OCI-LY7 (cell line): ENCODE measurements around the gene B3GALNT2. TPM values are rescaled to one million over a fixed set of nuclear protein-coding genes. Genes with fewer than 3 reads are reported as not detected.

Experiments used
- BruUV-seq: library from RNA; stranded (reverse); fragments of 400-500 nt; replicated peaks from 2 replicates; lab custom pipeline; 2021; lab: Mats Ljungman, UMichigan
- CTCF ChIA-PET: fragments of 300-600 bp; sonication (Branson Sonifier 250); formaldehyde crosslinking; loops from one replicate; lab custom pipeline; 2022; ENCODE audit warnings: antibody characterized with exemption; ENCODE audit not compliant: unreplicated experiment; lab: Charles Lee
- POLR2A ChIA-PET: fragments of 300-600 bp; sonication (Branson Sonifier 250); formaldehyde crosslinking; loops from one replicate; lab custom pipeline; 2022; ENCODE audit warnings: antibody characterized with exemption; lab: Charles Lee
- DNase-seq: peaks from one replicate; pipeline ENCODE4 v3.0.0-alpha.2; 2015; ENCODE audit warnings: low spot score
- H2AFZ ChIP-seq: fragments of 200-600 bp; sonication (generic), shearing (Covaris generic); 2 replicates; pipeline ENCODE4 v1.6.1; 2014; ENCODE audit warnings: mild to moderate bottlenecking, antibody characterized with exemption, low read length, moderate library complexity
- H3K27ac ChIP-seq: fragments of 200-600 bp; sonication (generic); 2 replicates; pipeline ENCODE4 v1.5.1; 2014; ENCODE audit warnings: mixed run types, low read depth, mild to moderate bottlenecking, moderate library complexity, low read length, inconsistent platforms; ENCODE audit not compliant: poor library complexity, severe bottlenecking
- H3K36me3 ChIP-seq: fragments of 200-600 bp; sonication (generic); 2 replicates; pipeline ENCODE4 v1.6.1; 2014; ENCODE audit warnings: mild to moderate bottlenecking, antibody characterized with exemption, low read length, moderate library complexity, mixed read lengths; ENCODE audit not compliant: insufficient read depth
- H3K4me1 ChIP-seq: fragments of 200-600 bp; sonication (generic); 2 replicates; pipeline ENCODE4 v1.5.1; 2014; ENCODE audit warnings: mild to moderate bottlenecking, low read length; ENCODE audit not compliant: insufficient read depth, poor library complexity, severe bottlenecking
- H3K4me2 ChIP-seq: fragments of 200-600 bp; sonication (generic); 2 replicates; pipeline ENCODE4 v1.6.1; 2014; ENCODE audit warnings: mild to moderate bottlenecking, low read length
- H3K4me3 ChIP-seq: fragments of 200-600 bp; sonication (generic); 2 replicates; pipeline ENCODE4 v1.5.1; 2014; ENCODE audit warnings: mild to moderate bottlenecking, low read depth, low read length; ENCODE audit not compliant: poor library complexity, severe bottlenecking
- H3K79me2 ChIP-seq: fragments of 200-600 bp; sonication (generic); 2 replicates; pipeline ENCODE4 v1.6.1; 2016; ENCODE audit warnings: low read depth, mild to moderate bottlenecking, low read length, moderate library complexity, mixed read lengths; ENCODE audit not compliant: insufficient read depth
- H3K9me2 ChIP-seq: fragments of 200-600 bp; sonication (generic); 2 replicates; pipeline ENCODE4 v1.6.1; 2016; ENCODE audit warnings: mild to moderate bottlenecking, low read length, mixed read lengths; ENCODE audit not compliant: insufficient read depth
- H3K9me3 ChIP-seq: fragments of 200-600 bp; sonication (generic); 2 replicates; pipeline ENCODE4 v1.6.1; 2014; ENCODE audit warnings: mild to moderate bottlenecking, mixed run types, low read length, mixed read lengths
- H4K20me1 ChIP-seq: fragments of 200-600 bp; sonication (generic); 2 replicates; pipeline ENCODE4 v1.6.1; 2014; ENCODE audit warnings: mild to moderate bottlenecking, antibody characterized with exemption, low read length, moderate library complexity, mixed read lengths; ENCODE audit not compliant: insufficient read depth
- CTCF ChIP-seq: fragments of 200-600 bp; sonication (generic); conservative IDR thresholded peaks from 2 replicates; pipeline ENCODE4 v1.5.1; 2014; ENCODE audit warnings: mild to moderate bottlenecking, antibody characterized with exemption, low read length, moderate library complexity, mixed read lengths
- EZH2phosphoT487 ChIP-seq: fragments of 200-600 bp; sonication (generic); IDR thresholded peaks from 2 replicates; pipeline ENCODE4 v1.6.1; 2018; ENCODE audit warnings: low read depth, borderline replicate concordance, mild to moderate bottlenecking, mixed run types, antibody characterized with exemption, low read length, moderate library complexity, mixed read lengths
- intact Hi-C: fragments of 100-400 bp; cut with micrococcal nuclease; formaldehyde crosslinking; loops from one replicate; pipeline ENCODE4 v1.10.0; 2022; ENCODE audit not compliant: unreplicated experiment
- total RNA-seq, 2 experiments: library from RNA; depleted of rRNA in 1 of 2; stranded (reverse); fragments of >200 nt in 1 of 2; shearing (Covaris generic) in 1 of 2; gene quantifications; 2 replicates each; pipeline ENCODE4 v1.2.3, GENCODE V29; 2014 to 2022

Gene B3GALNT2
- total RNA-seq, 2 experiments from 2014 or later = 18.6 to 24.3 TPM

- no peaks in the 10 kb centered on the region for H4K20me1 ChIP-seq
- TF ChIP-seq EZH2phosphoT487 (no peak), CTCF (no peak)
- BruUV-seq = no TSS peak
- no peak overlapping the region for H3K4me3 ChIP-seq
- H3K27ac ChIP-seq = no peak overlapping the region
- ChIA-PET POLR2A (no interaction called here), CTCF (no interaction called here)
- H3K9me2 ChIP-seq = no peaks in the 10 kb centered on the region
- H3K4me2 ChIP-seq = no peak overlapping the region
- H3K4me1 ChIP-seq = no peaks in the 10 kb centered on the region
- no peaks in the 10 kb centered on the region for H3K79me2 ChIP-seq
- no peaks in the 10 kb centered on the region; the same call in 1 of the 2 replicates for H3K36me3 ChIP-seq
- intact Hi-C loops = no loop called here
- H2AFZ ChIP-seq = no peak overlapping the region
- no peaks in the 10 kb centered on the region for H3K9me3 ChIP-seq
- DNase-seq = no peak
Measured at GRCh38 chr1:235410467-235410866, 93.8 kb downstream of the B3GALNT2 start.

- intact Hi-C loops = no loop called here
- BruUV-seq = no TSS peak
- H3K27ac ChIP-seq = no peak overlapping the region
- CTCF ChIA-PET = no interaction called here
- no peak overlapping the region for H3K4me3 ChIP-seq
- H3K4me1 ChIP-seq = no peaks in the 10 kb centered on the region
- DNase-seq = no peak
- TF ChIP-seq EZH2phosphoT487 (no peak), CTCF (no peak)
- H3K79me2 ChIP-seq = no peaks in the 10 kb centered on the region
- H3K9me3 ChIP-seq = no peaks in the 10 kb centered on the region
- no peaks in the 10 kb centered on the region for H3K36me3 ChIP-seq
- H2AFZ ChIP-seq = no peak overlapping the region
- POLR2A ChIA-PET = interaction anchor here (0.6 to 0.7 kb wide), 5 partner anchors 177 to 1021 kb away, joined by 3 to 6 read pairs (median 3); partner anchors contain the start of gene RBM34
- H3K9me2 ChIP-seq = no peaks in the 10 kb centered on the region
- no peaks in the 10 kb centered on the region for H4K20me1 ChIP-seq
- H3K4me2 ChIP-seq = no peak overlapping the region
Measured at GRCh38 chr1:235409042-235409820, 95.0 kb downstream of the B3GALNT2 start.

GRCh38 chr1:235408503-235408960 is 95.7 kb downstream of the B3GALNT2 start:
- no peak overlapping the region for H3K4me3 ChIP-seq
- ChIA-PET CTCF (no interaction called here), POLR2A (interaction anchor here (0.6 to 1.5 kb wide), 9 partner anchors 8 to 1020 kb away, joined by 3 to 6 read pairs (median 3); partner anchors contain the start of gene RBM34)
- DNase-seq = no peak
- no peaks in the 10 kb centered on the region for H4K20me1 ChIP-seq
- TF ChIP-seq CTCF (no peak), EZH2phosphoT487 (no peak)
- no peaks in the 10 kb centered on the region for H3K36me3 ChIP-seq
- TSS peak; percentile 40 for BruUV-seq
- no peaks in the 10 kb centered on the region for H3K9me2 ChIP-seq
- H3K9me3 ChIP-seq = no peaks in the 10 kb centered on the region
- intact Hi-C loops = no loop called here
- H3K27ac ChIP-seq = no peak overlapping the region
- no peak overlapping the region for H3K4me2 ChIP-seq
- no peak overlapping the region for H2AFZ ChIP-seq
- no peaks in the 10 kb centered on the region for H3K4me1 ChIP-seq
- H3K79me2 ChIP-seq = no peaks in the 10 kb centered on the region
